GM23338 (cell line): ENCODE results near the gene CD2.

Experiments
- CREB1 ChIP-seq: fragments of 250-450 bp; sonication (Bioruptor Pico); IDR thresholded peaks from 2 replicates; pipeline ENCODE4 v1.5.0; 2020; ENCODE audit warnings: low read depth, mild to moderate bottlenecking, moderate library complexity
- CTCF ChIP-seq, 2 experiments: fragments of 200-600 bp in 1 of 2; sonication (generic) in 1 of 2; conservative IDR thresholded peaks; 2 replicates each; pipeline versions ENCODE4 v1.5.1 to v1.6.1; 2016 to 2017; ENCODE audit warnings: antibody characterized with exemption in 2 of 2, low read depth in 2 of 2, mild to moderate bottlenecking in 2 of 2, moderate library complexity in 1 of 2
- ETS1 ChIP-seq: IDR thresholded peaks from 2 replicates; pipeline ENCODE4 v1.6.1; 2016; ENCODE audit warnings: antibody characterized with exemption
- EZH2 ChIP-seq: fragments of 200-600 bp; sonication (generic); IDR thresholded peaks from one replicate; pipeline ENCODE4 v1.8.0; 2017; ENCODE audit warnings: antibody characterized with exemption, mild to moderate bottlenecking, low read depth; ENCODE audit not compliant: unreplicated experiment
- POLR2AphosphoS5 ChIP-seq: IDR thresholded peaks from 2 replicates; pipeline ENCODE4 v1.6.1; 2016; ENCODE audit warnings: antibody characterized with exemption, low read depth

DNA sequence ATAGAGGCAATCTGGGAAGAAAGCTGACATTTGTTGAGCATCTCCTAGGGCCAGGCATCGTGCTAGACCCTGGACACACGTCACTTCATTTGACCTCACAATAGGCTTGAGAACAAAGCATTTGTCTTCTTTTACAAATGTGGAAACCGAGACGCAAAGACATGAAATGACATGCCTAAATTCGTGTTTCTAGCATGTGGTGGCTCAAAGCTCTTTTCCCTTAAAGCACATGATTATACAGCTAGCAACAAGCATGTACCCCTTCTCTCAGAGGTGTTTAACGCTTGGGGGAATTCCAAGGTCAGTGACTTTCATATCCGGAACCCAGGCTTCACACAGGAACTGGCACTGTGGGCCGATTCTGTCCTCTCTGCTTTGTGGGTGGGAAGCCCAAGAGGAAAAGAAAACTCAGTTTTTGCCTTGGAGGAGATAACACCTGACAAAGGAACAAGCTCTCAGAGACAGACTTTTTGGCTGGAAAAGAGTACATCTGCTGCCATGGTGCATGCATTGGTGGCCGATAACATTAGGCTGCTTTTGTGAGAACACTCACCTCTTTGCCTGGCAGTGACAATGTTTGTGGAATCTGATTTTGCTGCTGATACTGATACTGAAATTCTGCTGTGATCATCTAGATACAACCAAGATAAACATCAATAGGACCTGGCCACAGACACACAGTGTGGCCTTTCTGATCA lies 15.4 kb upstream of the CD2 start:
- TF ChIP-seq EZH2 (no peak), CTCF (conservative IDR thresholded peaks at IDR 0.05; ENCODE audit: low read depth in 2 of 2) (no peak), CREB1 (CRISPR knock-in tag) (no peak), POLR2AphosphoS5 (no peak), ETS1 (no peak)
